Nucleus accumbens (tissue), 56 donors: ENCODE data around the gene AQP7.
A peak's percentile ranks its signal among the peaks of the same experiment; 100 is the strongest.
"Not testable (repeated sequence)": the region's sequence is repeated elsewhere in the genome, so short reads cannot be mapped to it uniquely, and the experiment has no call there.

Experiments used
- DNase-seq, 56 donors: peaks; one replicate each; lab custom pipeline; 2025; lab: John Stamatoyannopoulos, UW

AQP7 gene

DNA sequence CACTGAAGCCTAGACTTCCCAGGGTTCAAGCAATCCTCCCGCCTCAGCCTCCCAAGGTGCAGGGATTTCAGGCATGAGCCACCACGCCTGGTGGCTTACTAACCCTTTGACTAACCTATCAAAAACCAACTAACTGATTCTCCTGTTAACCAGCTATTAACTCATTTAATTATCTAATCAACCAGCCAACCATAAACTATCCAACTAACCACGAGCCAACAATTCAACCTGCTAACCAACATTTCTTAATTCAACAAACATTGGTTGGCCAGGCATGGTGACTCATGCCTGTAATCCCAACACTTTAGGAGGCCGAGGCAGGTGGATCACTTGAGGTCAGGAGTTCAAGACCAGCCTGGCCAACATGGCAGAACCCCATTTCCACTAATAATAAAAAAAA is 3.3 kb downstream of the AQP7 start:
- not testable (repeated sequence) for DNase-seq

DNA sequence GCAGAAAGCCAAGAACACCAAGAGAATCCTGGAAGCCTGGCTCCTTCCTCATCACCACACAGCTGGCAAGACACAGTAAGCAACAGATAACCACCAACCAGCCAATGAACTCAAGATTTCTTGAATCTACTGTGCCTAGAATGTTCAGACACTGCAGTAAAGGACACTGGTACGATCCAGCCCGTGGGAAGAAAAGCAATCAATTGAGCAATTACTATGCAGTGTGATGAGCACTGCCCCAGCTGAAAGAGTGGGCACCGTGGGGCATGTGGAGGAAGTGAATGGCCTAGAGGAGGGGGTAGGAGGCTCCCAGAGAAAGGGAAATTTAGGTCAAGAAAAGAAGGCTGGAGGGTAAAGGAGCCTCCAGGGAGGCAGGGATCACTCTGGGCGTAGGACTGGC is 4.6 kb downstream of the AQP7 start:
- not testable (repeated sequence) for DNase-seq

DNA sequence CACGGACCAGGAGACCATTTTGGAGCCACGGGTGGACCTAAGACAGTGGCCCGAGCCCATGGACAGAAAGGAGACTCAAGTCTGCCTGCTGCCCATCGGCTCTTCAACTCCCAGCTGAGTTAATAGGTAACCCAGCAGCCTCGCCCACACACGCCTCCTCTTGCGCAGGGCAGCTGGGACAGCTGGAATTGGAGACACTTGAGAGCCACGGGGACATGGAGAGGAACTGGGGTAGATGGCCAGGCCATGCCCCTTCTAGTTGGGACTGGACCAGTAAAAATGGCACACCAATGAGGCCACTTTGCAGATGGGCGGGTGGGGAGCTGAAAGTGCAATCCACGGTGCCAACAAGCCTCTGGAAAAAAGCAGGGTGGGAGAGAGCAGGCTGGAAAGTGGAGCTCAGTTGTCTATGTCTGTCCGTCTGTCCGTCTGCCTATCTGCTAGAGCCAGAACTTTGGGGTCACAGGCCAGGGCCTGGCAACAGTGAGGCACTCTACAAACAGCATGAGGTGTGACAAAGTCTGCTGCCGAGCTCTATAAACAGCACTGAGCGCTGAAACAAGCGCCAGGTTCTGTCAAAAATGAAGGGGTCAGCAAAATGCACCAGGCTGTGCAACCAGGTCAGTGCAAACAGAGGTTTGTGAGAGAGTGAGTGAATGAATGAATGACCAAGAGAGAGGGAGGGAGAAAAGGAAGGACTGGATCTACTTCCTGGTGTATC is 7.0 kb downstream of the AQP7 start:
- not testable (repeated sequence) for DNase-seq

DNA sequence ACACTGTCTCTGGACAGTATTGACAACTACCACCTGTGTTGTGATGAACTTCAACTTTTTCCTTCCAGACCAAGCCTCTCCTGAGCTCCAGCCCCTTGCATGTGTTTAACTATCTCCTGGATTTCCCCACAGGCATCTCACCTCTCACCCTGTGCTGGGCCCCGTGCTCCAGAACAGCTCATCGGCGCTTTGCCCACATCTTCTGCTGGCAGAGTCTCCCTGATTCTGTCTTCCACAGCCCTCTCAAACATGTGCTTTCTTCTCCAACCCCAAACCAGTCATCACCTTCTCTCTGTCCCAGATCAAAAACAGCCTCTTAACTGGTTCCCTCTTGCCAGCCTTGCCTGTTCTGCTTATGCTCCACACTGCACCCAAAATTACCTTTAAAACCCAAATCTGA is 8.4 kb downstream of the AQP7 start:
- DNase-seq: not testable (repeated sequence)

DNA sequence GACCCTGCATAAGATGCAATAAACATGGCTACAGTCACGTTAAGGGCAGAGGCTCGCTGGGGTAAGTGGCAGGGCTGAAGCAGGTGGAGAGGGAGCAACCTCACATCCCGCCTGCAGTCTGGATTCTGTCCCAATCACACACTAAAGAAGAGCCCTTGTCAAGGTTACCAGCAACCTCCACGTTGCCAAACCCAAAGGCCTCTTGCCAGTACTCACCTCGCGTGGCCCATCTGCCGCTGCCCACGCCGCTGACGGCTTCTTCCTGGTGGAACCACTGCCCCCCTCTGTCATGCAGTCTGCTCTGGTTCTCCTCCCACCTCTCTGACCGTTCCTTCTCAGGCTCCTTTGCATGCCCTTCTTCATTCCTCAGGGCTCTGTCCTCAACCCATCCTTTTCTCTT is 8.8 kb downstream of the AQP7 start:
- no peak for DNase-seq

DNA sequence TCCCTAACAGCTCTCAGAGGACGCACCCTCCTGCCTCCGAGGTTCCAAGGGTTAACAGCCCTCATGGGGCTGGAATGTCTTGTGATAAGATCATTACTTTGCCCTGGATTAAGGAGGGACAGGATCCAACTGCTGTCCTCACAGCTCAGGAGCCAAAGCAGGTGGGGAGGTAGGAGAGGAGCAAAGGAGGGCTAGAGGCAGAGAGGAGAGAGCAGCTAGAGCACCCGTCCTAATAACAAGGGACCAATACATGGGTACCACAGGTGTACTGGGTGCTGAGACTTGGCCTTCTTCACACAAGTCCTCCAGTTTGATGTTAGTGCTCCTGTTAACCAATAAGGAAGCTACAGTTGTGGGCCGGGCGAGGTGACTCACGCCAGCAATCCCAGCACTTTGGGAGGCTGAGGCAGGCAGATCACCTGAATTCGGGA is 9.8 kb downstream of the AQP7 start:
- not testable (repeated sequence) for DNase-seq

DNA sequence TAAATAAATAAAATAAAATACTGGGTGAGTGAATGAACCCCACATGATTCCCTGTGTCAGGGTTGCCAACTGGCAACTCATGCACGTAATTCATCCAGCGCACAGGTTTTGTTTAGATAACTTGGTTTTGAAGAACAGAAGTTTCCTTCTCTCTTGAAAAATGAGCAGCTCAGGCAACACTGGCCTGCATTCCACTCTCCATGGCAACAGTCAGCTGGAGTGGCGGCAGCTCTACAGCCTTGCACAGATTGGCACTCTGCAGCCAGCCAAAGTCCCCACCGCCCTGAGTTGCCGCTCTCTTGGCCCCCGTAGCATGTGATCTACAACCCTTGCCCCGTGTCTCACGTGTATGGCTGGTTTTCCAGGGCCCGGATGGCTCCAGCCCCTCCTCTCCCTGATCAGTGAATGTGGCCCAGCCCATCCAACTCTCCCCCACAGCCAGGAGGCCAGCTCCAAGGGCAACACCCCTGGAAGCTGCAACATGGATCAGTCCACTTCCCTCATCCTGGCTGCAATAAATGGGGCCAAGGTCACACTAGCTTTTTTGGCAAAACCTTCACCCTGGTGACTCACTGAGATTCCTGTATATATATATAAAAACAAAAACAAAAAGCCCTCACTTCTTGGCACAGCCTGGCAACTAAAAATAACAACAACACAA is 11.1 kb downstream of the AQP7 start:
- DNase-seq: peak in 32 of 56 donors; percentile 3 to 77 (median 31)

DNA sequence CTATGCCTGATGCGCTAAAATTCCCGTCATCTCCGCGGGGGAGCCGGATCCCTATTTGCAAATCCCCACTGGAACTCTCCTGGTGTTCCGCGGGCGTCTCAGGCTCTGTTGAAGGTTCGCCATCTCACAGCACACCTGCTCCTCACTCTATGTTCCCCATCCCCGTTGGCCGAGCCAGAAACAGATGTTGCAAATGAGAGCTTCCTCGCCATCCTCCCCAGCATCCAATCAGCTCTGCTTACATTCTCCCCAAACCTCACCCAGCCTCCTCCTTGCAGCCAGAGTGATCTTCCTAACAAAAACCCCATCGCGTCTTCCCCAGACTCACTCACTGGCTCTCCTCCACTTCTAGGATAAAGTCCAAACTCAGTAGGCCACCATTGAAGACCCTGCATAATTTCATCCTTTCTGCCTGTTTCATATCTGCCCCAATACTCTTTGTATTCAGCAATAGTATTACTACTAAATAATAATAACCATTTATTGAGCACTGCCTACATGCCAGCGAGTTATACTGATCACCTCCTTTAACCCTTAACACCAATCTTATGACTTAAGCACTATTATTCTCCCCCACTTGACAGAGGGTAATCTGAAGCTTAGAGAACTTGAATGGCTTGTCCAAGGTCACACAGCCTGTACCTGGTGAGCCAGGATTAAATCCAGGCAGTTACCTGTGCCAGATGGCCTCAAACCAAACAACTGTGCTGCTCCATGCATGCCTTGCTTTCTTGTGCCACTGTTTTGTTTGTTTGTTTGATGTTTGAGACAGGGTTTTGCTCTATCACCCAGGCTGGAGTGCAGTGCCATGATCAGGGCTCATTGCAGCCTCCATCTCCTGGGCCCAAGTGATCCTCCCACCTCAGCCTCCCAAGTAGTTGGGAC is 14.0 kb downstream of the AQP7 start:
- DNase-seq: peak in 2 of 56 donors; percentile 2 to 10

DNA sequence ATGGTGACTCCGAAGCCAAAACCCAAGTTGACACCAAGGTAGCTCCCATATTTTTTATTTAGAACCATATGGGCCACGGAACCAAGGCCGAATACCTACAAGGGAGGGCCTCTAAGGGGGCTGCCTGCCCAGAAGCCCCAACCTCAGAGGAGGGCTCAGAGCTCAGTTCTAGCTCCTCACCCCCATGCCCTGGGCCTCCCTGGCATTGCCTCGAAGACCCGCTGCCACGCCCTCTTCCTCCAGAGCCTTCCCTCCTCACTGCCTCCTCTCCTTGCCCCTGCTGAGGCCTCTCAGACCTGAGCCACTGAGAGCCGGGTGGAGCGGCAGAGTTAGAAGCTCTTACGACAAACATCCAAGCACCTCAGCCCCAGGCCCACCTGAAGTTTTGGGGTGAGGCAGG is 15.4 kb downstream of the AQP7 start:
- not testable (repeated sequence) for DNase-seq

DNA sequence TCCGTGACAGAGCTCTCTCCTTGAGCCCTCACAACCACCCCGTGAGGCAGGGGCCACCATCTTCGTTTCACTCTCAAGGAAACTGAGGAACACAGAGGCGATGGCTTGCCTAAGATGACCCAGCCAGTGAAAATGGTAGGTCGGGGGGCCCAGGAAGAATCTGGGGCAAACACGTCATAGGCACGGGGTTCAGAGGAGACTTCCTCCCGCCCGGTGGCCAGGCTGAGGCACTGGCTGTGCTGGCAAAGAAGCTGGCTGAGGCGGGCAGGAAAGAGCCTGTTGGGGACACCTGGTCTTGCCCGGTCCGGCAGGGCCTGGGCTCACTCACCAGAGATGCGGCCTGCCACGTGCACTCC is 15.7 kb downstream of the AQP7 start:
- not testable (repeated sequence) for DNase-seq

DNA sequence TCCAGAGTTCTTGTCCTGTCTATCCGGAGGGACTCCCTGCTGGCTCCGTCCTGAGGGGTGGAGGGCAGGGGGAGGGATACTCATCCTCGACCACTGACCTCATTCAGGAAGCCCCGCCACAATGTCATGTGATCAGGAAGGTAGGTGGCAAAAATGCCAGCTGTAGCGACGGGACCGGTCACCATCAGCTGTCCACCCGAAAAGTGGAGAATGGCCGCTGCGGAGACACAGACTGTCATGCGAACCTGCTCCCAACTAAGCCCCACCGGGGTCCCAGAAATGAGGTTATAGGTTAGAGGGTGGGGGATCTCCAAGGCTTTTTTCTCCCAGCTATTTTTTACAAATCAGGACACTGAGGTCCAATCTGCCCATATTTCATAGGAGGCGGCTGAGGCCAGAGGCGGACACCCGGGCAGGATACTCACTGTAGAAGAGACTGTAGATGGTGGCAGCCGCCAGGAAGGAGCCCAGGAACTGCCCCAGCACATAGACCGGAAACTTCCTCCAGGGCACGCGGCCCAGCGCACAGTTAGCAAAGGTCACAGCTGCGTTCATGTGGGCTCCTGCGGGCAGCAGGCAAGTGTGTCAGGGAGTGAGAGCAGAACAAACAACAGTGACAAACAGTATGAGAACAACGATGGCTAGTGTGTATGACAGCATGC is 16.3 kb downstream of the AQP7 start:
- DNase-seq: not testable (repeated sequence)

DNA sequence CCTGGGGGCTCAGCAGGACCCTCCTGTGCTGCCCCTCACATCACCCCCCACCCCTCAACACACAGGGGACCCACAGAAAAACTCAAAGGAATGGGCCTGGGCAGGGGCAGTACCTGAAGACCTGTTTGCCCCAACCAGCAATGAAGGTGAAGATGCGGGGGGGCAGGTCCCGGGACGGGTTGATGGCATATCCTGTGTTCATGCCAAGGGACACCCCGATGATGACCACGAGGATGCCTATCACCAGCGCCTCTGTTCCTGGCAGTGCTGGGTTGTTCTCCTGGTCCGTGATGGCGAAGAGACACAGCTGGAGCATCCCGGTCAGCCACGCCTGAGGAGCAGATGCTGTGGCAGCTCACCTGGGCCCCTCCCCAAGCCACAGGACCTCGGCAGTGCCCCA is 16.8 kb downstream of the AQP7 start:
- not testable (repeated sequence) for DNase-seq

DNA sequence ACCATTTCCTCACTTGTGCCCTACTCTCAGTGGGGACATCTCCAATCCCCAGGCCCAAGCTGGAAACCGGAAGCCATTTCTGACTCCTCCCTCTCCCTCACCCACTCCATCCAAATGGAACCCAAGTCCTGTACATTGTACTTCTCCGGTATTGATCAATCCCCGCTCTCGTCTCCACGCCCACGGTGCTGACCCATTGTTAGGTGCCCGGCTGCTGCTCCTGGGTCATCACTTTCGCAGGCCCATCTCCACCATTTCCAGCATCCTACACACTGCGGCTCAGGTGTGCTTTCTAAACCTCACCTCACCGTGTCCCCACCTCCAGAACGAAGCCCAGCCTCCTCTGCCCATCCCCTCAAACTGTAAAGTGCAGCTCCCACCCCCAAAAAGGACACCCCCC is 19.0 kb downstream of the AQP7 start:
- DNase-seq: not testable (repeated sequence)

DNA sequence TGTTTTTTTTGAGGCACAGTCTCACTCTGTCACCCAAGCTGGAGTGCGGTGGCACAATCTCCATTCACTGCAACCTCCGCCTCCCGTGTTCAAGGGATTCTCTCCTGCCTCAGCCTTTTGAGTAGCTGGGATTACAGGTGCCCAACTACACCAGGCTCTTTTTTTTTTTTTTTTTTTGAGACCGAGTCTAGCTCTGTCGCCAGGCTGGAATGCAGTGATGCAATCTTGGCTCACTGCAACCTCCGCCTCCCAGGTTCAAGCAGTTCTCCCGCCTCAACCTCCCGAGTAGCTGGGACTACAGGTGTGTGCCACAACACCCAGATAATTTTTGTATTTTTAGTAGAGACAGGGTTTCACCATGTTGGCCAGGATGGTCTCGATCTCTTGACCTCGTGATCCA is 20.0 kb downstream of the AQP7 start:
- DNase-seq: not testable (repeated sequence)

DNA sequence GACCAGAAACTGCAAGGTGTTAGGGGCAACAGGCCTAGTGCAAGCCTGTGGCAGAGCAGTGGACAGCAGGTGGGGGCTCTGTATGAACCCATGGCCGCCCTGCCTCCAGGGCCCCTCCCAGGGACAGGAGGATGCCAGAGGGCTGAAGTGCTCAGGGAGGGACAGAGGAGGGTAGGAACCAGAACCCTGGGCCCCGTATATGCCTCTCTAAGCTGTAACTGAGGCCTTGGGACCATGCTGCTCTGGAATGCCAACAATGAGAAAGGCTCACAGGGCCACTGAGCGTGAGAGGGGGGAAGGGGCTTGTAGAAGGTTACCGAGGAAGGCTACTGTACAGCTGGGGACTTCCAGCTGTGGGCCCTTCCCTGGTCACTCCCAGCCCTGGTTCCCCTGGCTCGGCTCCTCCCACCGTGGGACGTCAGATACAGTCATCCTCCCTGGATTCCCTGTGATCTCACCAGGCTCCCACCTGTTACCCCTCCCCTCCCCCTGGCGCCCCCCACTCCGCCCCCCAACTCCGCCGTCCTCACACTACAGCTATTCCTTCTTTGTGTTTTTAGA is 21.1 kb downstream of the AQP7 start:
- no peak for DNase-seq

DNA sequence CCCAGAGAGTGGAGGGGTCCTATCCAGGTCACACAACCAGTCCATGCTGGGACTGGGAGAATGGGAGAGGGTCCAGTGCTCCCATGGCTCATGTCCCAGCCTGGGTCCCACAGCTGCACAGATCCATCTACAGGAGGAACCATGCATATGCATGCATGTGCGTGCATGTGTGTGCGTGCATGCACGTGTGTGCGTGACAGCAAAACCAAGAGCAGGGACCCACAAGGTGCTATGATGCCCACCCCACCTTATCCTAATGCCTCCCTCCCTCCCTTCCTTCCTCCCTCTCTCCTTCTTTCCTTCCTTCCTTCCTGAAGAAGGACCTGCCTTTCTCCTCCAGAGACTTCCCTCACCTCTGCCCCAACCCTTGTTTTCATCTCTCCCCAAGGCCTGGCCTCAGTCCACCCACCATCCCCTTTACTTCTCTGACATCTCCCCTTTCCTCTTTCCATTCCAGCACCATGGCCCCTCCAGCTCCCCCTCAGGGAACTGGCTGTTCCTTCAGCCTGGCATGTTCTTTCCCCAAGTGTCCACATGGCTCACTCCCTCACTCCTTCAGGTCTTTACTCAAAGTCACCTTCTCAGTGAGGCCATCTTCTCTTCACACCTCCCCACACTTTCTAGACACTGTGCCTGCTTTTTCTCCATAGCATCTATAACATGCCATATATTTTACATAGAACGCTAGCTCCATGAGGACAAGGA is 21.8 kb downstream of the AQP7 start:
- no peak for DNase-seq

DNA sequence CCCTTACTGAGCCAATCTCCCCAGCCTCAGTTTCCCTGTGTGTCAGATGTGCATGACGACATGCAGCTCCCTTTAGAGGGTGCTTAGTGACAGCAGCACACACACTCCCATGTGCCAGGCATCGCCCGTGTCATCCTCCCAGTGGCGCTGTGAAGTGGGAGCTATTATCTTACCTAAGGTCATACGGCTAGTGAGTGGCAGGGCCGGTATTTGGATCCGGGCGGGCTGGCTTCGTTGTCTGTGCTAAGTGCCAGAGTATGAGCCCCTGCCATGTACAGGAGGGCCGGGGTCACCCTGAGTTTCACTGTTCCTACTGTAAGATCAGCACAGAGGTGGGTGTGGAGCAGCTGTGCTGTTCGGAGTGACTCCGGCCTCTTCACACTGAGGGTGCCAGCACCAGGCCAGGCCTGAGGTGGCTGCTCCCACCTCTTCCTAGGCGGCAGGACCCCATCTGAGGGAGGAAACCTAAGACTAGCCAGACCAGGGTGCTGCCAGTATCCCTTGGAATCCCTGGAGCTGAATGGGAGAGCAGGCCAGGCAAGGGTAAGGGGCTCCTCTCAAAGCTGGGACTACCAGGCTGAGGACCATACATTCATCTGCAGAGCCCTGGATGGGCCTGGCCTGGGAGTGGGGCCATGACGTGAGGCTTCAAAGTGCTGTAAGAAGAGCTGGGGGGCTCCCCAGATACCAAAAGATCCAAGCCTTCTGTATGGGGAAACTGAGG is 22.5 kb downstream of the AQP7 start:
- DNase-seq: no peak

DNA sequence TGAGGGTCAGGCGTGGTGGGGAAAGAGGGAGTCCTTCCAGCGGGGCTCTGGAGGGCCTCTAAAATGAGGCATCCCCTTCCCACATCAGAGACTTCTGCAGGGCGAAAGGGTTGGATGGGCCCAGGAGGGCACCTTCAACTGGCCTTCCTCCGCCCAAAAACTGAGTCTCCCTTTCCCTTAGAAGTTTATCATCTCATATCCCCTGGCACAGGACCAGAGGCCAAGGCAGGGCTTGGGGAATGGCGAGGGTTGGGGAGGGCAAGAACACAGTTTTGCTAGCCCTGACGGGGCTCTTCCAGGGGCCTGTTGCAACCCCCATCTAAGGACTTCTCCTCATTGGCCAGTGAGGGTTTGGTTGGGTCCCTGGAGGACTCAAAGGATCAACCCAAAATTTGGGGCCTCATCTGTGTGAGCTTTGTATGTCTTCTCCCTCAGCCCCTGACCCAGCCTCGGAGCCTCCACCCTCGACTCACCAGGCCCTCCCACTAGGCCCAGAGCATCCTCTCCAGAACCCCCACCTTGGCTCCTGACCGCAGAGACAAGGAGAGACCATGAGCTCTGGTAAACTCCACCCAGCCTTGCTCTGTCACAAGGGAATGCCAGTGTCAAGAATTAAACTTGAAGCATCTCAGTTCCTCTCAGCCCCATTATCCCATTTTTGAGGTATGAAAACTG is 24.1 kb downstream of the AQP7 start:
- DNase-seq: no peak
